GM23338 (cell line): ENCODE measurements around the gene MAN1C1. TPM values are rescaled to one million over a fixed set of nuclear protein-coding genes. Genes with fewer than 3 reads are reported as not detected.

Experiments used
- ATAC-seq: fragments of 200-7000 bp; cut with Tn5 transposase; 3 replicates; pipeline ENCODE4 v1.9.1; 2020
- DNase-seq: peaks from one replicate; pipeline ENCODE4 v3.0.0-alpha.2; 2015; ENCODE audit warnings: low spot score
- H2AFZ ChIP-seq: fragments of 200-600 bp; sonication (generic); 2 replicates; pipeline ENCODE4 v1.8.0; 2016; ENCODE audit warnings: antibody characterized with exemption, mild to moderate bottlenecking, moderate library complexity
- H3F3A ChIP-seq: fragments of 200-600 bp; sonication (generic); replicated peaks from 2 replicates; pipeline ENCODE4 v1.8.0; 2017; ENCODE audit warnings: antibody characterized with exemption, mixed run types, low read depth
- H3K27ac ChIP-seq: fragments of 200-600 bp; sonication (generic); 2 replicates; pipeline ENCODE4 v1.6.1; 2016; ENCODE audit warnings: low read depth
- H3K27me3 ChIP-seq: fragments of 200-600 bp; sonication (generic); 2 replicates; pipeline ENCODE4 v1.8.0; 2016; ENCODE audit warnings: mild to moderate bottlenecking, mixed run types, moderate library complexity; ENCODE audit not compliant: insufficient read depth
- H3K36me3 ChIP-seq: fragments of 200-600 bp; sonication (generic); 2 replicates; pipeline ENCODE4 v1.8.0; 2016; ENCODE audit warnings: mild to moderate bottlenecking; ENCODE audit not compliant: insufficient read depth
- H3K4me1 ChIP-seq: fragments of 200-600 bp; sonication (generic); 2 replicates; pipeline ENCODE4 v1.8.0; 2016; ENCODE audit warnings: mild to moderate bottlenecking, moderate library complexity; ENCODE audit not compliant: insufficient read depth
- H3K4me2 ChIP-seq: fragments of 200-600 bp; sonication (generic); 2 replicates; pipeline ENCODE4 v1.7.1; 2017; ENCODE audit warnings: mixed run types
- H3K4me3 ChIP-seq: fragments of 200-600 bp; sonication (generic); 2 replicates; pipeline ENCODE4 v1.6.1; 2016; ENCODE audit warnings: mixed run types
- H3K79me2 ChIP-seq: fragments of 200-600 bp; sonication (generic); replicated peaks from 2 replicates; pipeline ENCODE4 v1.8.0; 2017; ENCODE audit warnings: mild to moderate bottlenecking; ENCODE audit not compliant: insufficient read depth
- H3K9me2 ChIP-seq: fragments of 200-600 bp; sonication (generic); 2 replicates; pipeline ENCODE4 v1.8.0; 2017; ENCODE audit not compliant: insufficient read depth
- H4K20me1 ChIP-seq: fragments of 200-600 bp; sonication (generic); replicated peaks from 2 replicates; pipeline ENCODE4 v1.8.0; 2017; ENCODE audit warnings: mild to moderate bottlenecking; ENCODE audit not compliant: insufficient read depth
- H3K27ac Mint-ChIP-seq: 2 replicates; pipeline ENCODE4 v1.8.0; 2020; ENCODE audit warnings: inconsistent platforms, mild to moderate bottlenecking, moderate library complexity, mixed read lengths
- H3K27me3 Mint-ChIP-seq: 3 replicates; pipeline ENCODE4 v1.8.0; 2022; ENCODE audit warnings: low read depth, mild to moderate bottlenecking, moderate library complexity, mixed read lengths, inconsistent platforms; ENCODE audit not compliant: insufficient read depth, poor library complexity
- H3K36me3 Mint-ChIP-seq: 3 replicates; pipeline ENCODE4 v1.8.0; 2021; ENCODE audit warnings: low read depth, mild to moderate bottlenecking, inconsistent platforms, moderate library complexity, mixed read lengths
- H3K4me1 Mint-ChIP-seq: 3 replicates; pipeline ENCODE4 v1.8.0; 2020; ENCODE audit warnings: mild to moderate bottlenecking, inconsistent platforms, mixed read lengths
- H3K4me3 Mint-ChIP-seq: 3 replicates; pipeline ENCODE4 v1.8.0; 2021; ENCODE audit warnings: moderate library complexity, mild to moderate bottlenecking, inconsistent platforms, mixed read lengths
- H3K9me3 Mint-ChIP-seq: 3 replicates; pipeline ENCODE4 v1.8.0; 2020; ENCODE audit warnings: moderate library complexity, mild to moderate bottlenecking, inconsistent platforms, mixed read lengths
- JUNB ChIP-seq: IDR thresholded peaks from one replicate; pipeline ENCODE4 v1.6.1; 2016; ENCODE audit warnings: antibody characterized with exemption; ENCODE audit not compliant: unreplicated experiment
- NANOG ChIP-seq: IDR thresholded peaks from 2 replicates; pipeline ENCODE4 v1.6.1; 2016; ENCODE audit warnings: antibody characterized with exemption, borderline replicate concordance
- POLR2AphosphoS5 ChIP-seq: IDR thresholded peaks from 2 replicates; pipeline ENCODE4 v1.6.1; 2016; ENCODE audit warnings: antibody characterized with exemption, low read depth
- STAT1 ChIP-seq: IDR thresholded peaks from one replicate; pipeline ENCODE4 v1.6.1; 2016; ENCODE audit warnings: antibody characterized with exemption; ENCODE audit not compliant: unreplicated experiment
- ZNF114 ChIP-seq: fragments of 250-450 bp; sonication (Bioruptor Pico); IDR thresholded peaks from 2 replicates; pipeline ENCODE4 v1.5.0; 2020; ENCODE audit warnings: mild to moderate bottlenecking, moderate library complexity
- ZNF331 ChIP-seq: fragments of 250-450 bp; sonication (Bioruptor Pico); IDR thresholded peaks from 2 replicates; pipeline ENCODE4 v1.5.0; 2020; ENCODE audit warnings: low read depth, mild to moderate bottlenecking, moderate library complexity
- polyA plus RNA-seq: library from polyadenylated mRNA; unstranded; fragments of >200 nt; fragmentation: Nextera tagmentation; extraction: Ambion mirVana; gene quantifications from 2 replicates; pipeline ENCODE4 v1.2.1, GENCODE V29; 2016
- total RNA-seq: library from RNA; depleted of rRNA; stranded (reverse); fragments of >200 nt; shearing (Covaris generic); gene quantifications from 2 replicates; pipeline ENCODE4 v1.2.3, GENCODE V29; 2014
- TF ChIP-seq, protein P1 (sequence below): IDR thresholded peaks from 2 replicates; pipeline ENCODE4 v1.6.1; 2016; ENCODE audit warnings: antibody characterized with exemption
- TF ChIP-seq, protein P2 (sequence below): IDR thresholded peaks from one replicate; pipeline ENCODE4 v1.6.1; 2018; ENCODE audit warnings: antibody characterized with exemption; ENCODE audit not compliant: unreplicated experiment
- TF ChIP-seq, protein P3 (sequence below), 2 experiments: fragments of 200-600 bp in 1 of 2; sonication (generic) in 1 of 2; conservative IDR thresholded peaks; 2 replicates each; pipeline versions ENCODE4 v1.5.1 to v1.6.1; 2016 to 2017; ENCODE audit warnings: antibody characterized with exemption in 2 of 2, low read depth in 2 of 2, mild to moderate bottlenecking in 2 of 2, moderate library complexity in 1 of 2

Gene MAN1C1
- total and polyA plus RNA-seq, 2 experiments from 2014 or later: 5.4 to 13.6 TPM

DNA sequence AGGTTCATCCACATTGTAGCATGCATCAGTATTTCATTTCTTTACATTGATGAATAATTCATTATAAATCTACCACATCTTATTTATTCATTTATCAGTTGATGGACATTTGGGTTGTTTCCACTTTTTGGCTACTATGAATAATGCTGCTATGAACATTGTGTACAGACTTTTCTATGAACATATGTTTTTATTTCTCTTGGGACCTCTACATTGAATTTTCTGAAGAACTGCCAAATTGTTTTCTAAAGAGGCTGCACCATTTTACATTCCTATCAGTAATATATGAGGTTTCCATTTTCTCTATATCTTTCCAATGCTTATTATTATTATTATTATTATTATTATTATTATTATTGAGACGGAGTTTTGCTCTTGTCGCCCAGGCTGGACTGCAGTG, 102.1 kb downstream of the MAN1C1 start:
- peaks cover 5% of the 10 kb centered on the region; the same call in 2 of the 3 replicates for H3K4me1 Mint-ChIP-seq
- TF ChIP-seq POLR2AphosphoS5: no peak
- TF ChIP-seq ZNF114 (CRISPR knock-in tag): no peak
- TF ChIP-seq NANOG: no peak
- TF ChIP-seq JUNB: no peak
- no peak for TF ChIP-seq STAT1
- TF ChIP-seq, protein P1, sequence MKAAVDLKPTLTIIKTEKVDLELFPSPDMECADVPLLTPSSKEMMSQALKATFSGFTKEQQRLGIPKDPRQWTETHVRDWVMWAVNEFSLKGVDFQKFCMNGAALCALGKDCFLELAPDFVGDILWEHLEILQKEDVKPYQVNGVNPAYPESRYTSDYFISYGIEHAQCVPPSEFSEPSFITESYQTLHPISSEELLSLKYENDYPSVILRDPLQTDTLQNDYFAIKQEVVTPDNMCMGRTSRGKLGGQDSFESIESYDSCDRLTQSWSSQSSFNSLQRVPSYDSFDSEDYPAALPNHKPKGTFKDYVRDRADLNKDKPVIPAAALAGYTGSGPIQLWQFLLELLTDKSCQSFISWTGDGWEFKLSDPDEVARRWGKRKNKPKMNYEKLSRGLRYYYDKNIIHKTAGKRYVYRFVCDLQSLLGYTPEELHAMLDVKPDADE: no peak
- TF ChIP-seq, protein P2, sequence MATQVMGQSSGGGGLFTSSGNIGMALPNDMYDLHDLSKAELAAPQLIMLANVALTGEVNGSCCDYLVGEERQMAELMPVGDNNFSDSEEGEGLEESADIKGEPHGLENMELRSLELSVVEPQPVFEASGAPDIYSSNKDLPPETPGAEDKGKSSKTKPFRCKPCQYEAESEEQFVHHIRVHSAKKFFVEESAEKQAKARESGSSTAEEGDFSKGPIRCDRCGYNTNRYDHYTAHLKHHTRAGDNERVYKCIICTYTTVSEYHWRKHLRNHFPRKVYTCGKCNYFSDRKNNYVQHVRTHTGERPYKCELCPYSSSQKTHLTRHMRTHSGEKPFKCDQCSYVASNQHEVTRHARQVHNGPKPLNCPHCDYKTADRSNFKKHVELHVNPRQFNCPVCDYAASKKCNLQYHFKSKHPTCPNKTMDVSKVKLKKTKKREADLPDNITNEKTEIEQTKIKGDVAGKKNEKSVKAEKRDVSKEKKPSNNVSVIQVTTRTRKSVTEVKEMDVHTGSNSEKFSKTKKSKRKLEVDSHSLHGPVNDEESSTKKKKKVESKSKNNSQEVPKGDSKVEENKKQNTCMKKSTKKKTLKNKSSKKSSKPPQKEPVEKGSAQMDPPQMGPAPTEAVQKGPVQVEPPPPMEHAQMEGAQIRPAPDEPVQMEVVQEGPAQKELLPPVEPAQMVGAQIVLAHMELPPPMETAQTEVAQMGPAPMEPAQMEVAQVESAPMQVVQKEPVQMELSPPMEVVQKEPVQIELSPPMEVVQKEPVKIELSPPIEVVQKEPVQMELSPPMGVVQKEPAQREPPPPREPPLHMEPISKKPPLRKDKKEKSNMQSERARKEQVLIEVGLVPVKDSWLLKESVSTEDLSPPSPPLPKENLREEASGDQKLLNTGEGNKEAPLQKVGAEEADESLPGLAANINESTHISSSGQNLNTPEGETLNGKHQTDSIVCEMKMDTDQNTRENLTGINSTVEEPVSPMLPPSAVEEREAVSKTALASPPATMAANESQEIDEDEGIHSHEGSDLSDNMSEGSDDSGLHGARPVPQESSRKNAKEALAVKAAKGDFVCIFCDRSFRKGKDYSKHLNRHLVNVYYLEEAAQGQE: no peak
- TF ChIP-seq, protein P3, sequence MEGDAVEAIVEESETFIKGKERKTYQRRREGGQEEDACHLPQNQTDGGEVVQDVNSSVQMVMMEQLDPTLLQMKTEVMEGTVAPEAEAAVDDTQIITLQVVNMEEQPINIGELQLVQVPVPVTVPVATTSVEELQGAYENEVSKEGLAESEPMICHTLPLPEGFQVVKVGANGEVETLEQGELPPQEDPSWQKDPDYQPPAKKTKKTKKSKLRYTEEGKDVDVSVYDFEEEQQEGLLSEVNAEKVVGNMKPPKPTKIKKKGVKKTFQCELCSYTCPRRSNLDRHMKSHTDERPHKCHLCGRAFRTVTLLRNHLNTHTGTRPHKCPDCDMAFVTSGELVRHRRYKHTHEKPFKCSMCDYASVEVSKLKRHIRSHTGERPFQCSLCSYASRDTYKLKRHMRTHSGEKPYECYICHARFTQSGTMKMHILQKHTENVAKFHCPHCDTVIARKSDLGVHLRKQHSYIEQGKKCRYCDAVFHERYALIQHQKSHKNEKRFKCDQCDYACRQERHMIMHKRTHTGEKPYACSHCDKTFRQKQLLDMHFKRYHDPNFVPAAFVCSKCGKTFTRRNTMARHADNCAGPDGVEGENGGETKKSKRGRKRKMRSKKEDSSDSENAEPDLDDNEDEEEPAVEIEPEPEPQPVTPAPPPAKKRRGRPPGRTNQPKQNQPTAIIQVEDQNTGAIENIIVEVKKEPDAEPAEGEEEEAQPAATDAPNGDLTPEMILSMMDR (conservative IDR thresholded peaks at IDR 0.05; ENCODE audit: low read depth in 2 of 2): no peak
- no peak for ATAC-seq
- peaks cover 3% of the 10 kb centered on the region; the same call in 2 of the 3 replicates for H3K9me3 Mint-ChIP-seq
- H3K36me3 Mint-ChIP-seq: no peaks in the 10 kb centered on the region
- no peak overlapping the region for H3K4me3 ChIP-seq
- no peaks in the 10 kb centered on the region for H3K4me1 ChIP-seq
- H3K27ac ChIP-seq: no peak overlapping the region
- H3K27me3 ChIP-seq: no peaks in the 10 kb centered on the region
- no peaks in the 10 kb centered on the region for H3F3A ChIP-seq
- peaks cover 1% of the 10 kb centered on the region for H3K27me3 Mint-ChIP-seq
- no peak overlapping the region for H2AFZ ChIP-seq
- no peak overlapping the region for H3K27ac Mint-ChIP-seq
- no peak for DNase-seq
- H3K4me2 ChIP-seq: no peak overlapping the region
- no peaks in the 10 kb centered on the region for H3K36me3 ChIP-seq
- no peaks in the 10 kb centered on the region for H4K20me1 ChIP-seq
- no peak overlapping the region for H3K4me3 Mint-ChIP-seq
- no peaks in the 10 kb centered on the region for H3K9me2 ChIP-seq
- no peaks in the 10 kb centered on the region for H3K79me2 ChIP-seq

DNA sequence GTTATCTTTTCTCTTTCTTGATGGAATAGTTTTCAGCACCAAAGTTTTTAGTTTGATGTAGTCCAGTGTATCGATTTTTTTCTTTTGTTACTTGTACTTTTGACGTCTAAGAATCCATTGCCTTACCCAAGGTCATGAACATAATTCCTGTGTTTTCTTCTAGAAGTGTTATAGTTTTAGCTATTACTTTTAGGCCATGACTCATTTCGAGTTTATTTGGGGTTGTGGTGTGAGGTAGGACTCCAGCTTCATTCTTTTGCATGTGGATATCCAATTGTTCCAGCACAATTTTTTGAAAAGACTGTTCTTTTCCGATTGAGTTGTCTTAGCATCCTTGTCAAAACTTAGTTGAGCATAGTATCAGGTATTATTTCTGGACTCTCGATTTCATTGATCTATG, 104.0 kb downstream of the MAN1C1 start:
- Mint-ChIP-seq H3K27me3 (peaks cover 6% of the 10 kb centered on the region), H3K27ac (no peak overlapping the region), H3K4me3 (no peak overlapping the region), H3K36me3 (no peaks in the 10 kb centered on the region), H3K4me1 (peaks cover 20% of the 10 kb centered on the region), H3K9me3 (peaks cover 3% of the 10 kb centered on the region; the same call in 2 of the 3 replicates)
- Histone ChIP-seq H3K9me2 (no peaks in the 10 kb centered on the region; the same call in 1 of the 2 replicates), H4K20me1 (no peaks in the 10 kb centered on the region), H3K4me1 (peaks cover 10% of the 10 kb centered on the region), H3F3A (no peaks in the 10 kb centered on the region), H3K79me2 (no peaks in the 10 kb centered on the region), H3K4me2 (no peak overlapping the region), H3K4me3 (no peak overlapping the region), H2AFZ (no peak overlapping the region), H3K27ac (no peak overlapping the region), H3K27me3 (no peaks in the 10 kb centered on the region), H3K36me3 (no peaks in the 10 kb centered on the region)
- DNase-seq: no peak
- no peak for TF ChIP-seq POLR2AphosphoS5
- TF ChIP-seq NANOG: no peak
- no peak for TF ChIP-seq ZNF331
- no peak for ATAC-seq
